ENCODE measurements around the gene RGS18.
"Not testable (repeated sequence)": the region's sequence is repeated elsewhere in the genome, so short reads cannot be mapped to it uniquely, and the experiment has no call there.

Gene RGS18

DNA sequence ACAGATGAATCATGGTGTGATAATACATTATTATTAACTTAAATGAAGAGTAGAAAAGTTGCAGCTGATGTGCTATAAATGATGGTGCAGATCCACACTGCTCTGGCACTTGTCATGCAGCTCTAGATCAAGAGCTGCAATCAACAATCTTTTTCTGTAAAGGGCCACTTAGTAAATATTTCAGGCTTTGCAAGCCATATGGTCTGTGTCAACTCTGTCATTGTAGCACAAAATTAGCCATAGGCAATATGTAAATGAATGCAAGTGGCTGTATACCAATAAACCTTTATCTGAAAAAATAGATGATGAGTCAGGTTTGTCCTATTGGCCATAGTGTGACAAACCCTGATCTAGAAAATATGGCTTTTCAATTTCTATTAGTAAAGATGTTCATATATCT is 66.6 kb downstream of the RGS18 start:
- no peaks in the 10 kb centered on the region for H3K9me3 ChIP-seq
- H3K27me3 ChIP-seq = no peaks in the 10 kb centered on the region
- TF ChIP-seq, protein P1, sequence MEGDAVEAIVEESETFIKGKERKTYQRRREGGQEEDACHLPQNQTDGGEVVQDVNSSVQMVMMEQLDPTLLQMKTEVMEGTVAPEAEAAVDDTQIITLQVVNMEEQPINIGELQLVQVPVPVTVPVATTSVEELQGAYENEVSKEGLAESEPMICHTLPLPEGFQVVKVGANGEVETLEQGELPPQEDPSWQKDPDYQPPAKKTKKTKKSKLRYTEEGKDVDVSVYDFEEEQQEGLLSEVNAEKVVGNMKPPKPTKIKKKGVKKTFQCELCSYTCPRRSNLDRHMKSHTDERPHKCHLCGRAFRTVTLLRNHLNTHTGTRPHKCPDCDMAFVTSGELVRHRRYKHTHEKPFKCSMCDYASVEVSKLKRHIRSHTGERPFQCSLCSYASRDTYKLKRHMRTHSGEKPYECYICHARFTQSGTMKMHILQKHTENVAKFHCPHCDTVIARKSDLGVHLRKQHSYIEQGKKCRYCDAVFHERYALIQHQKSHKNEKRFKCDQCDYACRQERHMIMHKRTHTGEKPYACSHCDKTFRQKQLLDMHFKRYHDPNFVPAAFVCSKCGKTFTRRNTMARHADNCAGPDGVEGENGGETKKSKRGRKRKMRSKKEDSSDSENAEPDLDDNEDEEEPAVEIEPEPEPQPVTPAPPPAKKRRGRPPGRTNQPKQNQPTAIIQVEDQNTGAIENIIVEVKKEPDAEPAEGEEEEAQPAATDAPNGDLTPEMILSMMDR (IDR thresholded peaks at IDR 0.05) = no peak
- no peaks in the 10 kb centered on the region for H3K36me3 ChIP-seq
- intact Hi-C loops (cut with DNase I; ENCODE audit: low total_unique reads) = no loop called here
- H3K4me1 ChIP-seq = no peaks in the 10 kb centered on the region
- H3K27ac ChIP-seq = no peak overlapping the region
- H3K4me3 ChIP-seq = no peak overlapping the region
- no peak for DNase-seq

DNA sequence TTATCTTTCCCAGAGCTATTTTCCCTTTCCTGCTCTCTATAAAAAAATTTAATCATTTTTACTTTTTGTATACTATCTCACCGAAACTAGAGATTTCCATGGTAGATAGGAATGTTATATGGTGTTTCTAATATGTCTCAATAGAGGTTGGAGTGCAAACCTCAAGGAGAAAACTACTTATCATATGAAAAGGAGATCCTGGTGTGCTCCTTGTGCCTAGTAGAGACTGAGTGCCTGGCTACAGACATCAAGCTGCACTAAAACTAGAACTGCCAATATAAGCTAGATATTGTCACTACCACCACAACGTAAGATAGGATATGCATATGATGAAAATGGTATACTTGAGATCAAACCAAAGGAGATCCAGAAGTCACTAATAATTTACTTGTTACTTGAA is 67.0 kb downstream of the RGS18 start:
- no peaks in the 10 kb centered on the region for H3K36me3 ChIP-seq
- TF ChIP-seq, protein P1 (IDR thresholded peaks at IDR 0.05) = no peak

DNA sequence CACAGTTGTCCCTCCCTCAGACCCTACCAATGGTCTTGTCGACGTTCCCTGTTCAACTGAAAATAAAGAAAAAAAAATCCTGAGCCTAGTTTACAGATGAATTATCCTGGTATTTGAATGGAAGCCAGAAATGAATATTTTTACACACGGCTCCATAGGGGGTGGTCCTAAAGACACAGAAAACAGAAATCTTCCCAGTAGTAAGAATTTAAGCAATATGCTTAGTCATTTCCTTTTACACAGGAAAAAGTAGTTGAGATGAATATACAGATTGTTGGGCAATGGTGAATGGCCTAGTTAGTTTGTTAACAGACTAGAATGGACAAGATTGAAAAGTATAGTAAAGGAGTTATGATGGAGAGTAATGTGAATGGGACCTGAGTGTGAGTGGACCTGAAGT is 67.4 kb downstream of the RGS18 start:
- Histone ChIP-seq H3K27ac (no peak overlapping the region), H3K4me1 (no peaks in the 10 kb centered on the region), H3K36me3 (no peaks in the 10 kb centered on the region), H3K9me3 (no peaks in the 10 kb centered on the region), H3K27me3 (no peaks in the 10 kb centered on the region), H3K4me3 (no peak overlapping the region)
- TF ChIP-seq, protein P1 (IDR thresholded peaks at IDR 0.05) = no peak
- DNase-seq = no peak
- intact Hi-C loops (cut with DNase I; ENCODE audit: low total_unique reads) = no loop called here

More for the DNA sequence above, 67.0 kb downstream of the RGS18 start:
- Histone ChIP-seq H3K27ac (no peak overlapping the region), H3K4me1 (no peaks in the 10 kb centered on the region), H3K4me3 (no peak overlapping the region), H3K27me3 (no peaks in the 10 kb centered on the region), H3K9me3 (no peaks in the 10 kb centered on the region)
- no peak for DNase-seq
- intact Hi-C loops (cut with DNase I; ENCODE audit: low total_unique reads) = no loop called here

DNA sequence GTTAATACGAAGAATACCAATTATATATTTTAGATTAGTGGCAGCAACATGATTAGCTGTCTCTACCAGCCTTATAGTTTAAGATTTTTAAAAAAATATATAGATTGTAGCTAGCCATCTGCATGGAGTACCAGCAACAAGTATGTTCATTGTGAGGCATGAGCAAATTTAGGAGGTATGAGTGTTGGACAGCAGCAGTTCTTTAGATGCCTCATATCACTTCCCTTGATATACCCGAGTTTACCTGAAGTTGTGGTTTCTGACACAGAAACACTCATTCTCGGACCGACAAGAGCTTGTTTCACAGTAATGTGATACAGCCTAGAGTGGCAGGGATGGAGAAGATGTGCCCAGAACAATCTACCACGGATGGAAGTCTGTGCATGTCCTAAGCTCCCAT is 69.1 kb downstream of the RGS18 start:
- Histone ChIP-seq H3K4me3 (no peak overlapping the region), H3K27me3 (no peaks in the 10 kb centered on the region), H3K4me1 (no peaks in the 10 kb centered on the region), H3K9me3 (no peaks in the 10 kb centered on the region), H3K36me3 (no peaks in the 10 kb centered on the region), H3K27ac (no peak overlapping the region)
- intact Hi-C loops (cut with DNase I; ENCODE audit: low total_unique reads) = no loop called here
- DNase-seq = no peak
- TF ChIP-seq, protein P1 (IDR thresholded peaks at IDR 0.05) = no peak

DNA sequence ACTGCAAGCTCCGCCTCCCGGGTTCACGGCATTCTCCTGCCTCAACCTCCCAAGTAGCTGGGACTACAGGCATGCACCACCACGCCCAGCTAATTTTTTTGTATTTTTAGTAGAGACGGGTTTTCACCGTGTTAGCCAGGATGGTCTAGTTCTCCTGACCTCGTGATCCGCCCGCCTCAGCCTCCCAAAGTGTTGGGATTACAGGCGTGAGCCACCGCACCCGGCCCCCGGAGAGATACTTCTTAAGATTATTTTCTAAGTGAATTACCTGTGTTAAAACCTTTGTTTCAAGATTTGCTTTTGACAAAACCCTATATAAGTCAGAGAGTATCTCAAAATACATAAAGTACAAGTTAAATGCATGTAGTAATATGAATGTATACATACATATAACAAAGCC is 69.7 kb downstream of the RGS18 start:
- H3K4me1 ChIP-seq; H3K9me3 ChIP-seq; H3K27me3 ChIP-seq; H3K36me3 ChIP-seq; DNase-seq; H3K27ac ChIP-seq; H3K4me3 ChIP-seq; intact Hi-C loops (cut with DNase I; ENCODE audit: low total_unique reads): not testable (repeated sequence)

DNA sequence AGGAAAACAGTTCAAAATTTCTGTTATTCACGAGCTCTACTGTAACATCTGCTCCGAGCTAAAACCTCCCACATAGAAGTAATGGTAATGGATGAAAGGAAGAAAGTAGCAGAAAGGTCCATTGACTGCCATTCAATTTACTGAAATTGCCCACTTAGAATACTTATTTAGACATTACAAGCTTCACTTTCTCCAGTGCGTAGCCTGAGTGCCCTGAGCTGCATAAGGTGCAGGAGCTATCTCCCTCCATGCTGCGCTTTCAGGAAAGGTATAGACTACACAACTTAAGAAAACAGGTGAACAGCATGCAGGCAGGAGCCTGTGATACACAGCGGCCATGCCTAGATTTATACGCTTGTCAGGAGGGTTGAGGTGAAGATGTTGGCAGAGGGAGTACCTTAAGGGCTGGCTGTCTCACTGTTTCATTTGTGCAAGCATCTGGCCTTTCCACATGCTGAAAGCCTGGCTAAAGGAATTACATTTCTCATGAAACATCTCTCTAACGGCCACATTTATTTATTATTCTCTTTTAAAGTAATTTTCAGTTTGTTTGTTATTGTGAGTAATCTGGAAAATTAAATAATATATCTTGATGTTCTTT is 74.7 kb downstream of the RGS18 start:
- Histone ChIP-seq H3K27me3 (no peaks in the 10 kb centered on the region), H3K36me3 (no peaks in the 10 kb centered on the region), H3K4me3 (no peak overlapping the region), H3K27ac (no peak overlapping the region), H3K4me1 (no peaks in the 10 kb centered on the region), H3K9me3 (no peaks in the 10 kb centered on the region)
- TF ChIP-seq, protein P1 (IDR thresholded peaks at IDR 0.05) = no peak
- DNase-seq = no peak
- intact Hi-C loops (cut with DNase I; ENCODE audit: low total_unique reads) = no loop called here

Data from tibial artery (tissue), 4 donors.